Measurements from ENCODE around the gene MYL6.

Gene MYL6

DNA sequence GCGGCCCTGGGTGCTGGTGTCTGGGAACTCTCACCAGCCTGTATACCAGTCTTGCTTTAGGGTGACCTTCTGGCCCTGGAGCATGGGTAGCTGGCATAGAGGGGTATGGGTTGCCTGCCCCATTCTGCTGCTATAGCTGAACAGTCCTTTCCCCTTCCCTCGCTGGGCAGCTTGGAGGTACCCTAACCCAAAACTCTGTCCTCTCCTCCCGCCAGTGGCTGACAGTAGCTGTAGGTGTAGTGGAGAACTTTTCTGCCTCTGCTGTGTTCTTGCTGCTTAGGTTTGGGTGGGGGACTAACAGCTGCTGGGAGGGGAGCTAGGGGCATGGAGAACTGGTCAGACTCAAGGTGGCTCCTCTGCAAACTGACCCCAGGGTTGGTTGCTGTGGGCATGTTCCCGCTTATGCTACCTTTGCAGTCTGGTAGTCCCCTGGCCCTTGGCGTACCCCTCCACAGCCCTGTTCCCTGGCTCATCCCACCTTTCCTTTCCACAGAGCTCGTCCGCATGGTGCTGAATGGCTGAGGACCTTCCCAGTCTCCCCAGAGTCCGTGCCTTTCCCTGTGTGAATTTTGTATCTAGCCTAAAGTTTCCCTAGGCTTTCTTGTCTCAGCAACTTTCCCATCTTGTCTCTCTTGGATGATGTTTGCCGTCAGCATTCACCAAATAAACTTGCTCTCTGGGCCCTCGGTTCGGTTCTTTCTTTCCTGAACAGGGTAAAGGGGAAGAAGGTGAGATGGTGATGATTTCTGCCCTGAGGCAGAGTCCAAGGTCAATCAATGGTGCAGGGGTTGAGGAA is 2.9 kb downstream of the MYL6 start:
- no peak overlapping the region for H2BK12ac ChIP-seq (ENCODE audit: low read length)
- no CpG with 5 or more reads among the region's 11 CpGs for WGBS, 2 donors (ENCODE audit: extremely low coverage in 2 of 2, insufficient read length in 2 of 2, insufficient replicate concordance in 1 of 2)
- peak overlapping the region; percentile 18 for H3K9ac ChIP-seq (ENCODE audit: low read depth, low read length, poor library complexity)
- H4K8ac ChIP-seq (ENCODE audit: low read depth, low read length): no peak overlapping the region
- peak overlapping the region; percentile 47 for H3K4me2 ChIP-seq (ENCODE audit: insufficient read depth, low read length, poor library complexity, severe bottlenecking)
- peaks cover 38 to 70% of the 10 kb centered on the region in 2 donors for H3K36me3 ChIP-seq (replicated peaks in 1 of 2; ENCODE audit: control insufficient read depth in 2 of 2, insufficient read depth in 2 of 2, low read length in 2 of 2)
- H3K27ac ChIP-seq (replicated peaks; ENCODE audit: low read length): peak overlapping the region; percentile 58
- H3K23ac ChIP-seq (ENCODE audit: low read depth, low read length, poor library complexity): no peak overlapping the region
- no peak overlapping the region for H3K4ac ChIP-seq (ENCODE audit: low read length)
- no peak overlapping the region for H2BK5ac ChIP-seq (ENCODE audit: low read length)
- peaks cover 27 to 40% of the 10 kb centered on the region in 2 donors for H3K4me1 ChIP-seq (ENCODE audit: control insufficient read depth in 2 of 2, insufficient read depth in 1 of 2, low read depth in 1 of 2, low read length in 2 of 2)
- H3K4me3 ChIP-seq (ENCODE audit: low read length in 2 of 2): peak overlapping the region in 1 of 2 donors; percentile 58
- DNase-seq (ENCODE audit: low spot score): no peak
- peaks cover 3% of the 10 kb centered on the region for H3K79me1 ChIP-seq (ENCODE audit: low read depth, low read length)
- H2BK120ac ChIP-seq (ENCODE audit: low read depth, low read length): no peak overlapping the region
- H3K9me3 ChIP-seq (replicated peaks in 1 of 2; ENCODE audit: control insufficient read depth in 2 of 2, insufficient read depth in 1 of 2, low read depth in 1 of 2, low read length in 2 of 2): no peaks in the 10 kb centered on the region
- no peak overlapping the region for H3K14ac ChIP-seq (ENCODE audit: low read length)
- H2BK15ac ChIP-seq (ENCODE audit: low read length): no peak overlapping the region
- no peak overlapping the region for H4K91ac ChIP-seq (ENCODE audit: low read depth, low read length, poor library complexity)
- no peaks in the 10 kb centered on the region for H3K27me3 ChIP-seq (ENCODE audit: control insufficient read depth in 3 of 3, insufficient read depth in 3 of 3, low read depth in 1 of 3, low read length in 3 of 3)
- H2AFZ ChIP-seq (ENCODE audit: low read length): no peak overlapping the region
- no peak overlapping the region for H2AK5ac ChIP-seq (ENCODE audit: low read depth, low read length)
- no peak overlapping the region for H3K18ac ChIP-seq (ENCODE audit: low read length)

DNA sequence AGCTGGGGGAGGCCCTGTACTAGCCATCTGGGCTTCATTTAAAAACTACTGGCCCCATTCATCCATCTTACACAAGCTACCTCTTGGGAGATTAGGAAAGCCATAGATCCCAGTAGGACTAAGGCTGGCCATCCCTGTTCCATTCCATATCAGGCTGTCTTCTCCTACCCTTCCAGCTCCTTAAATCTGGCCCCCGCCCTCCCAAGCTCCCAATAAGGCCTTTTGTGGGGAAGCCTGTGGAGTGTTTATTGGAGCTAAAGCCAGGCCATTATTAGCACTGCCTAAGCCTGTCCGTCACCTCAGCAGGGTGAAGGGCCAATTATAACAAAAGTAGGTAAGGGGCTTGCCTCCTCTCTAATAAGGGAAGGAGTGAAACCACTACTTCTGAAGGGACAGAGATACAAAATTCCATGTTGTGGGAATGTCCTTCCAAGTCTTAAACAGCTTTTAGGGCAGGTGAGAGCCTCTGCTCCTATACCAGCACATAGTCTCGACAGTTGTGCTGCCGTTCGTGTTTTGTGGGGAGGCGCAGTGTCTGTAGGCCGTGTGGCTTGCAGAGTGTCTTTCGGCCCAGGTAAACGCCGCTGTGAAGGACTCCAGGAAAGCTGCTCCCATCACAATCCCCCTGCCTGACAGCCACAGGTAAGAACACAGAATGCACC is 3.7 kb downstream of the MYL6 start:
- H2BK12ac ChIP-seq (ENCODE audit: low read length): no peak overlapping the region
- H3K14ac ChIP-seq (ENCODE audit: low read length): no peak overlapping the region
- peaks cover 40 to 76% of the 10 kb centered on the region in 2 donors for H3K36me3 ChIP-seq (replicated peaks in 1 of 2; ENCODE audit: control insufficient read depth in 2 of 2, insufficient read depth in 2 of 2, low read length in 2 of 2)
- no peak overlapping the region for H2BK120ac ChIP-seq (ENCODE audit: low read depth, low read length)
- no peak overlapping the region for H2BK15ac ChIP-seq (ENCODE audit: low read length)
- no peak overlapping the region for H2AFZ ChIP-seq (ENCODE audit: low read length)
- H3K18ac ChIP-seq (ENCODE audit: low read length): no peak overlapping the region
- no peaks in the 10 kb centered on the region for H3K9me3 ChIP-seq (replicated peaks in 1 of 2; ENCODE audit: control insufficient read depth in 2 of 2, insufficient read depth in 1 of 2, low read depth in 1 of 2, low read length in 2 of 2)
- peaks cover 3% of the 10 kb centered on the region for H3K79me1 ChIP-seq (ENCODE audit: low read depth, low read length)
- no CpG with 5 or more reads among the region's 10 CpGs for WGBS, 2 donors (ENCODE audit: extremely low coverage in 2 of 2, insufficient read length in 2 of 2, insufficient replicate concordance in 1 of 2)
- no peak overlapping the region for H4K8ac ChIP-seq (ENCODE audit: low read depth, low read length)
- no peaks in the 10 kb centered on the region for H3K27me3 ChIP-seq (ENCODE audit: control insufficient read depth in 3 of 3, insufficient read depth in 3 of 3, low read depth in 1 of 3, low read length in 3 of 3)
- peaks cover 27 to 40% of the 10 kb centered on the region in 2 donors for H3K4me1 ChIP-seq (ENCODE audit: control insufficient read depth in 2 of 2, insufficient read depth in 1 of 2, low read depth in 1 of 2, low read length in 2 of 2)
- peak overlapping the region; percentile 28 for H3K4me2 ChIP-seq (ENCODE audit: insufficient read depth, low read length, poor library complexity, severe bottlenecking)
- H3K27ac ChIP-seq (replicated peaks; ENCODE audit: low read length): peak overlapping the region; percentile 67
- no peak for DNase-seq (ENCODE audit: low spot score)
- H3K4me3 ChIP-seq (ENCODE audit: low read length in 2 of 2): no peak overlapping the region
- no peak overlapping the region for H2BK5ac ChIP-seq (ENCODE audit: low read length)
- no peak overlapping the region for H3K9ac ChIP-seq (ENCODE audit: low read depth, low read length, poor library complexity)
- no peak overlapping the region for H2AK5ac ChIP-seq (ENCODE audit: low read depth, low read length)
- H4K91ac ChIP-seq (ENCODE audit: low read depth, low read length, poor library complexity): no peak overlapping the region
- H3K23ac ChIP-seq (ENCODE audit: low read depth, low read length, poor library complexity): no peak overlapping the region
- H3K4ac ChIP-seq (ENCODE audit: low read length): no peak overlapping the region

DNA sequence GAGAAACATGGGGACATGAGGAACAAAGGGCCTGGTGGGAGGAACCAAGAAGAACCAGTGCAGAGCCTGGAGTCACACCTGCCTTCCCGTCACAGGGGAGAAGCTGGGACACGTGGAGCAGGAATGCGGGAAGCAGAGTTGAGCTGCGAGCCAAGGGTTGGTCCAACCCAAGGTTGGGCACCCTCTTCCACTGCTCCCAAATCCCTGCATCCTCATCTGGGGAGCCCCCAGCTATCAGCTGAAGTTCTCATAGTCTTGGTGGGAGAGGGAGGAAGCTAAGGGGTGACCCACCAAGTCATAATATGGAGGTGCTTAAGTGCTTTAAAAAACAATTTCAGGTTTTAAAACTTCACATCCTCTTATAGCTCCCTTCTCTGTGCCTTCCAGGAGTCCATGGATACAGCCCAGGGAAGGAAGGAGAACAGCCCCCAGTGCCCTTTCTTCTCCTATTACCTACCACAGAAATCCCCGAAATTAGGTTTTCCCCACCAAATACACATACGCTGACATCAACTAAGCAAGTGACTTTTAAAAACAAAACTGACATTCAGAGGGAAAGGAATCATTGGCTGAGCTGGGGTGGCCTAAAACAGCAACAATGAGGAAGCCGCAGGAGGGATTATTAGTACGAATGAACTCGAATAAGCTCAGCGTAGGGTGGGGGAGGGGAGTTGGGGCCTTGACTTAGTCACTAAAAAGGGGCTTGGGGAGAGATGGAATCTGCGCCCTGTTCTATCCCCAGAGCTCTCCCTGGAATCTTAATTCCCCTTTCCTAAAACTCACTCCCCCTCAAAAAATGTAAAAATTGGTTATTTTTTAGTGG is 4.5 kb downstream of the MYL6 start:
- Histone ChIP-seq H2BK120ac (ENCODE audit: low read depth, low read length) (no peak overlapping the region), H3K4me1 (ENCODE audit: control insufficient read depth in 2 of 2, insufficient read depth in 1 of 2, low read depth in 1 of 2, low read length in 2 of 2) (peaks cover 25 to 37% of the 10 kb centered on the region in 2 donors), H2AK5ac (ENCODE audit: low read depth, low read length) (no peak overlapping the region), H3K4me3 (ENCODE audit: low read length in 2 of 2) (no peak overlapping the region), H2BK15ac (ENCODE audit: low read length) (no peak overlapping the region), H4K91ac (ENCODE audit: low read depth, low read length, poor library complexity) (no peak overlapping the region), H3K14ac (ENCODE audit: low read length) (no peak overlapping the region), H3K79me1 (ENCODE audit: low read depth, low read length) (peaks cover 3% of the 10 kb centered on the region), H2BK5ac (ENCODE audit: low read length) (no peak overlapping the region), H4K8ac (ENCODE audit: low read depth, low read length) (no peak overlapping the region), H3K23ac (ENCODE audit: low read depth, low read length, poor library complexity) (no peak overlapping the region), H3K27me3 (ENCODE audit: control insufficient read depth in 3 of 3, insufficient read depth in 3 of 3, low read depth in 1 of 3, low read length in 3 of 3) (no peaks in the 10 kb centered on the region), H3K4ac (ENCODE audit: low read length) (no peak overlapping the region), H2AFZ (ENCODE audit: low read length) (no peak overlapping the region), H3K27ac (replicated peaks; ENCODE audit: low read length) (peak overlapping the region; percentile 67), H3K9me3 (replicated peaks in 1 of 2; ENCODE audit: control insufficient read depth in 2 of 2, insufficient read depth in 1 of 2, low read depth in 1 of 2, low read length in 2 of 2) (no peaks in the 10 kb centered on the region), H3K36me3 (replicated peaks in 1 of 2; ENCODE audit: control insufficient read depth in 2 of 2, insufficient read depth in 2 of 2, low read length in 2 of 2) (peaks cover 44 to 84% of the 10 kb centered on the region in 2 donors), H3K4me2 (ENCODE audit: insufficient read depth, low read length, poor library complexity, severe bottlenecking) (no peak overlapping the region), H2BK12ac (ENCODE audit: low read length) (no peak overlapping the region), H3K9ac (ENCODE audit: low read depth, low read length, poor library complexity) (no peak overlapping the region), H3K18ac (ENCODE audit: low read length) (no peak overlapping the region)
- DNase-seq (ENCODE audit: low spot score): no peak
- no CpG with 5 or more reads among the region's 11 CpGs for WGBS, 2 donors (ENCODE audit: extremely low coverage in 2 of 2, insufficient read length in 2 of 2, insufficient replicate concordance in 1 of 2)

All from neuronal stem cell (in vitro differentiated cells).